ENCODE measurements around the gene BRWD1.

BRWD1 gene

GRCh38 chr21:39217356-39218081 is 95.9 kb downstream of the BRWD1 start:
- Histone ChIP-seq H3K36me3 (ENCODE audit: insufficient read depth, low read length) (peaks cover 67% of the 10 kb centered on the region), H3K4me1 (ENCODE audit: insufficient read depth, low read length) (no peaks in the 10 kb centered on the region), H2AFZ (ENCODE audit: low read depth, low read length) (no peak overlapping the region), H3K4me3 (ENCODE audit: low read depth in 1 of 2, low read length in 2 of 2) (no peak overlapping the region), H3K27ac (ENCODE audit: low read length) (no peak overlapping the region), H3K9ac (ENCODE audit: low read depth, low read length) (no peak overlapping the region), H3K27me3 (ENCODE audit: insufficient read depth, low read length, poor library complexity) (no peaks in the 10 kb centered on the region), H3K79me2 (ENCODE audit: insufficient read depth, low read length) (no peaks in the 10 kb centered on the region), H3K4me2 (ENCODE audit: insufficient read depth, low read length) (no peak overlapping the region), H4K20me1 (ENCODE audit: insufficient read depth, low read length) (no peaks in the 10 kb centered on the region), H3K9me3 (ENCODE audit: insufficient read depth, low read length, severe bottlenecking) (no peaks in the 10 kb centered on the region)
- no peak for DNase-seq
- ATAC-seq (ENCODE audit: insufficient read depth, low read depth): no peak
- TF ChIP-seq EZH2 (IDR thresholded peaks at IDR 0.05; ENCODE audit: borderline replicate concordance, low read depth, low read length, severe bottlenecking) (no peak), CTCF (IDR thresholded peaks at IDR 0.05; ENCODE audit: borderline replicate concordance, extremely low read depth, low read length, poor library complexity, severe bottlenecking) (no peak)

GRCh38 chr21:39216290-39216689 is 97.1 kb downstream of the BRWD1 start:
- no peaks in the 10 kb centered on the region for H4K20me1 ChIP-seq (ENCODE audit: insufficient read depth, low read length)
- H3K4me1 ChIP-seq (ENCODE audit: insufficient read depth, low read length): no peaks in the 10 kb centered on the region
- H3K9ac ChIP-seq (ENCODE audit: low read depth, low read length): no peak overlapping the region
- H3K4me3 ChIP-seq (ENCODE audit: low read depth in 1 of 2, low read length in 2 of 2): no peak overlapping the region
- DNase-seq (no peak), ATAC-seq (ENCODE audit: insufficient read depth, low read depth) (no peak)
- TF ChIP-seq EZH2 (IDR thresholded peaks at IDR 0.05; ENCODE audit: borderline replicate concordance, low read depth, low read length, severe bottlenecking): no peak
- no peak for TF ChIP-seq CTCF (IDR thresholded peaks at IDR 0.05; ENCODE audit: borderline replicate concordance, extremely low read depth, low read length, poor library complexity, severe bottlenecking)
- H2AFZ ChIP-seq (ENCODE audit: low read depth, low read length): no peak overlapping the region
- H3K9me3 ChIP-seq (ENCODE audit: insufficient read depth, low read length, severe bottlenecking): no peaks in the 10 kb centered on the region
- peaks cover 63% of the 10 kb centered on the region for H3K36me3 ChIP-seq (ENCODE audit: insufficient read depth, low read length)
- H3K27me3 ChIP-seq (ENCODE audit: insufficient read depth, low read length, poor library complexity): no peaks in the 10 kb centered on the region
- no peaks in the 10 kb centered on the region for H3K79me2 ChIP-seq (ENCODE audit: insufficient read depth, low read length)
- H3K4me2 ChIP-seq (ENCODE audit: insufficient read depth, low read length): no peak overlapping the region
- no peak overlapping the region for H3K27ac ChIP-seq (ENCODE audit: low read length)

- no peak for DNase-seq
These were observed 98.4 kb downstream of the BRWD1 start for GRCh38 chr21:39215078-39215477.

More at GRCh38 chr21:39215078-39215477, 98.4 kb downstream of the BRWD1 start:
- H3K4me3 ChIP-seq (ENCODE audit: low read depth in 1 of 2, low read length in 2 of 2): no peak overlapping the region
- TF ChIP-seq CTCF (IDR thresholded peaks at IDR 0.05; ENCODE audit: borderline replicate concordance, extremely low read depth, low read length, poor library complexity, severe bottlenecking) (no peak), EZH2 (IDR thresholded peaks at IDR 0.05; ENCODE audit: borderline replicate concordance, low read depth, low read length, severe bottlenecking) (no peak)
- H3K36me3 ChIP-seq (ENCODE audit: insufficient read depth, low read length): peaks cover 68% of the 10 kb centered on the region
- no peaks in the 10 kb centered on the region for H3K79me2 ChIP-seq (ENCODE audit: insufficient read depth, low read length)
- no peak overlapping the region for H3K4me2 ChIP-seq (ENCODE audit: insufficient read depth, low read length)
- no peaks in the 10 kb centered on the region for H3K9me3 ChIP-seq (ENCODE audit: insufficient read depth, low read length, severe bottlenecking)
- no peaks in the 10 kb centered on the region for H4K20me1 ChIP-seq (ENCODE audit: insufficient read depth, low read length)
- no peak overlapping the region for H3K9ac ChIP-seq (ENCODE audit: low read depth, low read length)
- no peak overlapping the region for H3K27ac ChIP-seq (ENCODE audit: low read length)
- H2AFZ ChIP-seq (ENCODE audit: low read depth, low read length): no peak overlapping the region
- no peaks in the 10 kb centered on the region for H3K27me3 ChIP-seq (ENCODE audit: insufficient read depth, low read length, poor library complexity)
- H3K4me1 ChIP-seq (ENCODE audit: insufficient read depth, low read length): no peaks in the 10 kb centered on the region
- ATAC-seq (ENCODE audit: insufficient read depth, low read depth): no peak
